ENCODE data around the gene HIVEP3. TPM values are rescaled to one million over a fixed set of nuclear protein-coding genes. Genes with fewer than 3 reads are reported as not detected.

Gene HIVEP3
- total and polyA plus RNA-seq, 11 donors: 3.2 to 11.9 (median 5.0) TPM

DNA sequence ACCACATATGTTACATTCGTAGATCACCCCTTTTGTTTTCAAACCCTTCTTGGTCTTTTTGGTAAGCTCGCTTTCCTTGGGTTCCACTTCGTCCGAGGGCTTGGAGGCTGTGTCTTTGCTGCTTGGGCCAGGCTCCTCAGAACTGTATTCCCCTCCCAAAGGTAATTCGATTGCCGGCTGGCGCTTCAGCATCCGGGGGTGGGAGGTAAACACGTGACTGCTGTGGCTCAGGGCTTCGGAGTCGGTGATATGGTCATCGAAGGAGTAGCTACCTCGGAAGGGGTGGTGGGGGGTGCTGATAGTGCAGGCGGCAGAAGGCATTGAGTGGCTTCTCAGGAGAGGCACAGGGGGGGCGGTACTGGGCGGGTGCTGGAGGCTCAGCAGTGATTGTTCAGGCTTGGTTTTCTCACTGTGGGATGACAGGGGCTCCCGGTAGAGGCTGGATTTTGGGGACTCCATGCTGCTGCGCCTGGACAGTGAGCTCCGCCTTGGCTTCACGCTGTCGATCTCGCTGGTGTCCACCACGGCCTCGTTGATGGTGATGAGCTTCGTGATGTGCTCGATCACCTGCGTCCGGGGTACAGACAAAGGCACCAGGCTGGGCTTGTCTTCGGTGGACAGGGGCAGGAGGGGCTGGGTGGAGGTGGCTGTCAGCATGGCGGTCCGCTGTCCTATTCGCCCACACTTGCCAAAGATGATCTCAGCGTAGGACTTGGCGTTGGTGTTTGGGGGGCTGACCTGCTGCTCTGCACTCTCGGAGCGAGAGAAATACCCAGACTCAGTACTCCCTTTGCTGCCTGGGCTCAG lies 335.7 kb downstream of the HIVEP3 start:
- TF ChIP-seq POLR2A (IDR thresholded peaks at IDR 0.05): no peak
- TF ChIP-seq, protein P1, sequence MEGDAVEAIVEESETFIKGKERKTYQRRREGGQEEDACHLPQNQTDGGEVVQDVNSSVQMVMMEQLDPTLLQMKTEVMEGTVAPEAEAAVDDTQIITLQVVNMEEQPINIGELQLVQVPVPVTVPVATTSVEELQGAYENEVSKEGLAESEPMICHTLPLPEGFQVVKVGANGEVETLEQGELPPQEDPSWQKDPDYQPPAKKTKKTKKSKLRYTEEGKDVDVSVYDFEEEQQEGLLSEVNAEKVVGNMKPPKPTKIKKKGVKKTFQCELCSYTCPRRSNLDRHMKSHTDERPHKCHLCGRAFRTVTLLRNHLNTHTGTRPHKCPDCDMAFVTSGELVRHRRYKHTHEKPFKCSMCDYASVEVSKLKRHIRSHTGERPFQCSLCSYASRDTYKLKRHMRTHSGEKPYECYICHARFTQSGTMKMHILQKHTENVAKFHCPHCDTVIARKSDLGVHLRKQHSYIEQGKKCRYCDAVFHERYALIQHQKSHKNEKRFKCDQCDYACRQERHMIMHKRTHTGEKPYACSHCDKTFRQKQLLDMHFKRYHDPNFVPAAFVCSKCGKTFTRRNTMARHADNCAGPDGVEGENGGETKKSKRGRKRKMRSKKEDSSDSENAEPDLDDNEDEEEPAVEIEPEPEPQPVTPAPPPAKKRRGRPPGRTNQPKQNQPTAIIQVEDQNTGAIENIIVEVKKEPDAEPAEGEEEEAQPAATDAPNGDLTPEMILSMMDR (IDR thresholded peaks at IDR 0.05): no peak
- DNase-seq: no peak
- Histone ChIP-seq H3K4me1 (no peaks in the 10 kb centered on the region), H3K36me3 (peaks cover 0 to 7% (median 0%) of the 10 kb centered on the region in 9 donors), H3K27me3 (no peaks in the 10 kb centered on the region), H3K9me3 (no peaks in the 10 kb centered on the region), H3K4me3 (no peak overlapping the region), H3K27ac (no peak overlapping the region)
- intact Hi-C loops (cut with DNase I): loop anchor here in 1 of 10 donors (5.0 kb wide), 1 partner anchor 194 kb away; no protein-coding TSS in a partner anchor
- no peak for ATAC-seq
- WGBS, 4 donors: 92% methylated on average over 36 of the region's 36 CpGs

DNA sequence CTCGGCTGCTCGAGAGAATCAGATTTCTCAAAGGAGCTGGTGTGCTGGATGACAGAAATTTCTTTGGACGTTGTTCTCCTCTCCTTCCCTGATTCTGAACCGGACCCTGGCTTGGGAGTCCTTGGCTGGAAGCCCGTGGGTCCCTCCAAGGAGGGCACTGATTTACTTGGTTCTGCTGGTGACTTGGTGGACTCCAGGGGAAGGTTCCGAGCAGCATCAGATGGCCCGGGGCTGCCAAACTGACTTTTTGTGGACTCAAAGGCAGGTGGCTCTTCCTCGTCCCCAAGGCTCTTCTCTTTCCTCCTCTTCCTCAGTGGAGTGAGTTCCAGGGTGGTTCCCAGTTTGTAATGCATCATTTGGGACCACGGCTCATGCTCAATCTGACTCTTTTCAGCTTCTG lies 336.4 kb downstream of the HIVEP3 start:
- WGBS, 4 donors: 90 to 96% (median 94%) methylated on average over 9 of the region's 9 CpGs
- H3K9me3 ChIP-seq: no peaks in the 10 kb centered on the region
- DNase-seq: no peak
- TF ChIP-seq, protein P1 (IDR thresholded peaks at IDR 0.05): no peak
- TF ChIP-seq POLR2A (IDR thresholded peaks at IDR 0.05): no peak
- ATAC-seq: no peak
- H3K27me3 ChIP-seq: no peaks in the 10 kb centered on the region
- no peak overlapping the region for H3K4me3 ChIP-seq
- peaks cover 0 to 7% (median 0%) of the 10 kb centered on the region in 9 donors for H3K36me3 ChIP-seq
- intact Hi-C loops (cut with DNase I): loop anchor here in 1 of 10 donors (5.0 kb wide), 1 partner anchor 195 kb away; no protein-coding TSS in a partner anchor
- no peak overlapping the region for H3K27ac ChIP-seq
- H3K4me1 ChIP-seq: no peaks in the 10 kb centered on the region

DNA sequence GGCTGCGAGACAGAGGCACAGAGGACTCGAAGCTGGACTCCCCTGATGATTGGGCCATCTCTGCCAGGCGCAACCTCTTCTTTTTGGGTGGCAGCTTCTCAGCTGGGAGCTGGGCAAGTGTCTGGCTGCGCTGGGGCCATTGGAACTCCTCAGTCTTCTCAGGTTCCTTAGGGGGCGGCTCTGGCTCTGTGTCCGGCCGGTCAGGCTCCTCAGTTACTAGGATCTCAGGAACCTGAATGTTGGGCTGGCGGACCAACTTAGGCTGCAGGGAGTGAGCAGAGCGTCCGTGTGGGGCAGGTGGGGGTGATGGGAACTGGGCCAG lies 336.8 kb downstream of the HIVEP3 start:
- no peak for ATAC-seq
- no peaks in the 10 kb centered on the region for H3K9me3 ChIP-seq
- H3K27ac ChIP-seq: no peak overlapping the region
- no peaks in the 10 kb centered on the region for H3K4me1 ChIP-seq
- TF ChIP-seq, protein P1 (IDR thresholded peaks at IDR 0.05): no peak
- TF ChIP-seq POLR2A (IDR thresholded peaks at IDR 0.05): no peak
- WGBS, 4 donors: 95 to 99% (median 96%) methylated on average over 9 to 10 of the region's 10 CpGs
- intact Hi-C loops (cut with DNase I): loop anchor here in 1 of 10 donors (5.0 kb wide), 1 partner anchor 195 kb away; no protein-coding TSS in a partner anchor
- no peak overlapping the region for H3K4me3 ChIP-seq
- H3K27me3 ChIP-seq: no peaks in the 10 kb centered on the region
- peaks cover 0 to 7% (median 0%) of the 10 kb centered on the region in 9 donors for H3K36me3 ChIP-seq
- DNase-seq: no peak

DNA sequence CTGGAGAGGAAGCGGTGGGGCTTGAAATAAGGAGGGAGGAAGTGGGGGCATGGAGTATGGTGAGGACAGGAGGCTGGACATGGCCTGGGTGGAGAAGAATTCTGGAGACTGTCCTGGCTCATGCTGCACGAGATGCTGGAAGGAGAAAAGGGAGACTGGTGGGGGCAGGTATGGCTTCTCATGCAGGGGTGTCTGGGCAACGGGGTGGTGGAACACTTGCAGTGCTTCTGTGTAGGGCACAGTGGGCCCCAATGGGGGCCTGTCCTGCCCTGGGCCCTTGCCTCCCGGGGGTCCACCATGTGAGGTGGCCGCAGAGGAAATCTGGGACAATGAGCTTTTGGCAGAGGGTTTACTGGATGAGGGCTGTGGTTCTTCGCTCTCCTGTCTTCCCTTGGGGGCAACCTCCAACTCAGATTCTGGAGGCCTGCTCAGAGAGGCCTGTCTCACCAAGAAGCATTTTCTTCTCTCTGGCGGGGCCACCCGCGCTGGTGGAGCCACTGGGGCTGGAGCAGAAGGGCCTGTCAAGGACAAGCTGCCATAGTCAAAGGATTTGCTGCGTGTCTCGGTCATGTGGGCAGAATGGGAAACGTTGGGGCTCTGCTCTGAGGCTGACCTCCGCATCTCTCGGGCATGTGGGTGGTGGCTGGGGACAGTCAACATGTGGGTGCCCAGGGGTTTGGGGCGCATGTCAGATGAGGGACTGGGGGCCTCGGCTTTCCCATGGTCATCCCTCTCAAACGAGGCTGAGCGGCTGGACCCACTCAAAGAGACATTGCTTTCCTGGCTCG lies 337.3 kb downstream of the HIVEP3 start:
- WGBS, 4 donors: 94 to 97% (median 95%) methylated on average over 15 to 19 of the region's 19 CpGs
- ATAC-seq: no peak
- no peak overlapping the region for H3K27ac ChIP-seq
- H3K4me1 ChIP-seq: no peaks in the 10 kb centered on the region
- no peak for DNase-seq
- intact Hi-C loops (cut with DNase I): loop anchor here in 1 of 10 donors (5.0 kb wide), 1 partner anchor 196 kb away; no protein-coding TSS in a partner anchor
- TF ChIP-seq, protein P1 (IDR thresholded peaks at IDR 0.05): no peak
- TF ChIP-seq POLR2A (IDR thresholded peaks at IDR 0.05): no peak
- H3K27me3 ChIP-seq: no peaks in the 10 kb centered on the region
- no peak overlapping the region for H3K4me3 ChIP-seq
- no peaks in the 10 kb centered on the region for H3K9me3 ChIP-seq
- H3K36me3 ChIP-seq: peaks cover 0 to 7% (median 0%) of the 10 kb centered on the region in 9 donors

All from heart left ventricle (tissue), 16 donors.